ENCODE measurements around the gene ID3. TPM values are rescaled to one million over a fixed set of nuclear protein-coding genes. Genes with fewer than 3 reads are reported as not detected.

Gene ID3
- total RNA-seq, 1 experiment from 2014 or later: 119 TPM

- peaks cover 3% of the 10 kb centered on the region; the same call in 1 of the 2 replicates for H3K4me1 ChIP-seq (ENCODE audit: insufficient read depth, low read length)
- no peak overlapping the region for H4K91ac ChIP-seq (ENCODE audit: insufficient read length, low read depth, low read length)
- no peak overlapping the region for H2AFZ ChIP-seq (ENCODE audit: low read length)
- peaks cover 0 to 9% (median 2%) of the 10 kb centered on the region in 3 experiments; a peak in 4 of 7 replicates for H3K36me3 Mint-ChIP-seq (ENCODE audit: insufficient read depth in 1 of 3, low read depth in 3 of 3)
- H3K9ac ChIP-seq (ENCODE audit: extremely low read depth, insufficient read length, low read length): no peak overlapping the region
- H3K9me3 Mint-ChIP-seq: peaks cover 3 to 7% of the 10 kb centered on the region in 2 experiments; a peak in 4 of 5 replicates
- no CpG with 5 or more reads among the region's 4 CpGs for WGBS (ENCODE audit: extremely low coverage, insufficient read length, low lambda C conversion rate)
- H2BK15ac ChIP-seq (ENCODE audit: low read depth, low read length): no peak overlapping the region
- peaks cover 8% of the 10 kb centered on the region for H3K23me2 ChIP-seq (ENCODE audit: insufficient read length, low read depth, low read length, poor library complexity, severe bottlenecking)
- no peak overlapping the region for H3T11ph ChIP-seq (ENCODE audit: low read length)
- no peak overlapping the region for H3K18ac ChIP-seq (ENCODE audit: insufficient read length, low read depth, low read length)
- H3K27me3 ChIP-seq (ENCODE audit: insufficient read depth, low read length): no peaks in the 10 kb centered on the region
- no peak overlapping the region for H2BK20ac ChIP-seq (ENCODE audit: low read depth, low read length, poor library complexity, severe bottlenecking)
- H3K4ac ChIP-seq (ENCODE audit: low read depth, low read length): no peak overlapping the region
- H4K20me1 ChIP-seq (ENCODE audit: control insufficient read depth, insufficient read depth, insufficient read length): no peaks in the 10 kb centered on the region
- no peak overlapping the region; a peak in 1 of 7 replicates for H3K27ac Mint-ChIP-seq
- DNase-seq: no peak
- no peak overlapping the region for H3K14ac ChIP-seq (ENCODE audit: insufficient read depth, low read length)
- H3K4me1 Mint-ChIP-seq: peaks cover 34 to 40% of the 10 kb centered on the region in 2 experiments
- H3K4me3 Mint-ChIP-seq: no peak overlapping the region
- no peak overlapping the region for H2BK12ac ChIP-seq (ENCODE audit: insufficient read length, low read depth, low read length)
- no peak overlapping the region for H3K27ac ChIP-seq (ENCODE audit: insufficient read length, low read depth, low read length)
- no peak overlapping the region for H4K5ac ChIP-seq (ENCODE audit: insufficient read length, low read depth, low read length)
- H3K23ac ChIP-seq (ENCODE audit: insufficient read length, low read depth, low read length): no peak overlapping the region
- H3K27me3 Mint-ChIP-seq (ENCODE audit: low read depth): peaks cover 21% of the 10 kb centered on the region
- H2BK120ac ChIP-seq (ENCODE audit: low read depth, low read length, poor library complexity, severe bottlenecking): no peak overlapping the region
- H3K4me2 ChIP-seq (ENCODE audit: insufficient read depth, insufficient read length, low read length): no peak overlapping the region
- H2AK5ac ChIP-seq (ENCODE audit: insufficient read length, low read length): no peak overlapping the region
- no peak overlapping the region for H3K56ac ChIP-seq (ENCODE audit: insufficient read length, low read depth, low read length)
- H3K79me2 ChIP-seq (ENCODE audit: insufficient read depth, low read length): no peaks in the 10 kb centered on the region
- H3K9me3 ChIP-seq (ENCODE audit: control insufficient read depth, low read depth, low read length): no peaks in the 10 kb centered on the region
- no peaks in the 10 kb centered on the region for H3K79me1 ChIP-seq (ENCODE audit: insufficient read depth, low read depth, low read length, poor library complexity, severe bottlenecking)
- TF ChIP-seq CTCF (conservative IDR thresholded peaks at IDR 0.05): no peak
- no peak overlapping the region for H4K8ac ChIP-seq (replicated peaks; ENCODE audit: insufficient read length, low read depth, low read length)
- no peak overlapping the region for H2BK5ac ChIP-seq (ENCODE audit: insufficient read length, low read length)
These were observed 10.8 kb upstream of the ID3 start for GRCh38 chr1:23570001-23570691.
